LHCN-M2 (cell line): ENCODE data around the gene JAKMIP2. TPM values are rescaled to one million over a fixed set of nuclear protein-coding genes. Genes with fewer than 3 reads are reported as not detected.
"Not testable (repeated sequence)": the region's sequence is repeated elsewhere in the genome, so short reads cannot be mapped to it uniquely, and the experiment has no call there.

ENCODE experiments used
- DNase-seq: peaks from one replicate; pipeline ENCODE4 v3.0.0-alpha.2; 2012; ENCODE audit warnings: low read depth
- total RNA-seq: library from RNA; depleted of rRNA; stranded (reverse); fragments of >200 nt; gene quantifications from 2 replicates; pipeline ENCODE4 v1.2.3, GENCODE V29; 2014

JAKMIP2 gene
- total RNA-seq, 1 experiment from 2014 or later, result 0.52 TPM

DNA sequence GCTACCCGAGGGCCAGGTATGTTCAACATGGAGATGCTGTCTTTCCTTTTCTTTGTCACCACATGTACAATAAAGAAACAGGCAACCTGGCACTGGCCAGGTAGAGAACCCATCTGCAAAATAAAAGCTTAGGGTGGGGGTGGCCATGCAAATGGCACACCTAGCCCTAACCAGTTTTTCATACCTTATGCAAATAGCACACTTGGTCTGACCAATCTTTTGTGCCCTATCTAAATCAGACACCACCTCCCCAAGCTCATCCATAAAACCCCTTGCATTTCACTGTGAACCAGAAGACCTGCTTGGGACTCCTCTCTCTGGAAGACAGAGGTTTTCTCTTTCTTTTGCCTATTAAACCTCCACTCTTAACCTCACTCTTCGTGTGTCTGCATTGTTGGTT, 33.9 kb downstream of the JAKMIP2 start:
- no peak for DNase-seq

DNA sequence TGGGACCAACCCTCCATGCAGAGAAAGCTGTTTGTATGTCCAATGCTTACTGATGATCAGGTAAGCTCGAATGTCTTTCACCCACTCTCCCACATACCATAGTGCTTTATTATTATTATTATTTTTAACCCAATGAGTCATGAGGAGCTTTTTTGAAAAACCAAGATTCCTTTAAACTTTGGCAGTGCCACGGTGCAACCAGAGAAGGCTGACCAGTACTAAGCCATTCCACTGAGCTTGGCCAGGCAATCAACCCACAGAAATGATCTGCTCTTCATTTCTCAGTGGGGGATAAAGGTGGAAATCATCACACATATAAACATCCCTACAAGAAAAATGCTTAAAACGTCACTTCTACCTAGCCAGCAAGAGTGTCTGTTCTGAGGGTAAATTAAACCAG, 35.5 kb downstream of the JAKMIP2 start:
- DNase-seq, result no peak

DNA sequence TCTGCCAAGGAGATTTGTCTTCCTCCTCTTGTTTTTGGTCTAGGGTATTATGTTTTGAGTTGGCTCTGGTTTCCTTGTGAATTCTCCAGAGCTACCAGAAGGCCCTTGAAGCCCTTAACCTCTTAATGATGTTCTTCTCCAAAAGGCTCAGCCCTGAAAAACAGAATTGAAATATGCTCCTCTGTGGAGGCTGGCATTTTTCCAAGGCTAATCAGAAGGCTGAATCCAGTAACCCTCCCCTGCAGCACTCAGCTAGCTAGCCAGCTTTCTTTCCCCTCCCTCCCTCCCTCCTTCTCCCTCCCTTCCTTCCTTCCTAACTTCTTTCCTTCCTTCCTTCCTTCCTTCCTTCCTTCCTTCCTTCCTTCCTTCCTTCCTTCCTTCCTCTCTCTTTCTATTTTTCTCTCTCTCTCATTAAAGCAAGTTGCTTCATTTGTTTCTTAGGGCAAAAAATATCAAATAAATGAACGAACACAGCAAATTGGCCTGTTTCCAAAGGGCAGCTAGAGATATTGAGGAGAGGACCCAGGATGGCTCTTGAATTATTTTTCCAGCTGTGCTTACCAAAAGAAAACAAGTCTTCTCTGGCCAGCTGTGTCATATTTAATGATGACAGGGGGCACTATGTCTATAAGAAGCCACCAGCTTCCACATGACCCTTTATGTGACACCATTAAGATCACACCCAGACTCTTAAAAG, 38.7 kb downstream of the JAKMIP2 start:
- no peak for DNase-seq

DNA sequence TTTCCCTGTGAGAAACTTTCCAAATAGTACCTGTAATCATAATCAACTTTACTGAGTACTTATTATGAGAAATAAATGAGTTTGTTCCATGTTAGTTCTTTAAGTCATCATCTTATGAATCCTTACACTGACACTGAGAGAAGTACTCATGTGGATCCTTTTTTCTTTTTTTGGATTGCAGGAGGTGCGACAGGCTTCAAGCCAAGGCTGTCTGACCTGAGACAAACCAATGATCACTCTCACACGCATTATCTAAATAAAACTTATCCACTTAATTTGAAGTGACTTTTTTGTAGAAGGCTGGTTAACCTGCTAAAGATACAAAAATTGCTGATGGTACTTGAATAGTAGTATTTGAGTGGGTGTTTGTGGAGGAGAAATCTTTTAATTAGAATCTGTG, 39.5 kb downstream of the JAKMIP2 start:
- no peak for DNase-seq

DNA sequence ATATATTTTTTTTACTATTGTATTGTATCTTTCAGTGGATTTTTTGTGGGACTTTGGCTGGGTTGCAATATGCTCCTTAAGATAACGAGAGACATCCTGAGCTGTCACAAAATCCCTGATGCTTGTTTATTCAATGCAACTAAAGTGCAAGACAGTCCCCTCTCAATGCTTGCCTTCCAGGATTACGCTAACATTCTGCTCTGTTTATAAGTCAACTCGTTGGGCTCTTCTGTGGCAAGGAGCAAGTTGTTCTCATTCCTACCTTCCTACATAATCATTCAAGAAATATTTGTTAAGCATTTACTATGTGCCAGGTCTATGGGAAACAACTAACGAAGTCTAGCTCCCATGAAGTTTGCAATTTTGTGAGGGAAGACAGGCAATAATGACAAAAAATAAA, 40.4 kb downstream of the JAKMIP2 start:
- no peak for DNase-seq

DNA sequence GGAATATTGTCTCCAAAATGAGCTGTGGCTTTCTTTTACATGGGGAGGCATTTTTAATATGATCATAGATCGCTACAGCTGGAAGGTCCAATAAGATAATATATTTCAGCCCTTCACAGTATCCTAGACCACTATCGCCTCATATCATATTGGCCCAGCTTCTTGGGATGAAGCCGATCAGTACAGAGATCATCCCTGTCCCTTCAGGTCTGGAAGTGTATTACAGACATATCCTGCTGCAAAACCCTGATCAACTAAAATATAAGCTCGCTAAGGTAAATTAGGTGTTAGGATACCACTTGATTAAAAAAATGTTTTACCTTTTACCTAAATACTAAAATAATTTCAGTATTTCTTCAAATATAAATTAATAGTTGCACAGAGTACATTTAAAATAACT, 41.7 kb downstream of the JAKMIP2 start:
- DNase-seq, result no peak

DNA sequence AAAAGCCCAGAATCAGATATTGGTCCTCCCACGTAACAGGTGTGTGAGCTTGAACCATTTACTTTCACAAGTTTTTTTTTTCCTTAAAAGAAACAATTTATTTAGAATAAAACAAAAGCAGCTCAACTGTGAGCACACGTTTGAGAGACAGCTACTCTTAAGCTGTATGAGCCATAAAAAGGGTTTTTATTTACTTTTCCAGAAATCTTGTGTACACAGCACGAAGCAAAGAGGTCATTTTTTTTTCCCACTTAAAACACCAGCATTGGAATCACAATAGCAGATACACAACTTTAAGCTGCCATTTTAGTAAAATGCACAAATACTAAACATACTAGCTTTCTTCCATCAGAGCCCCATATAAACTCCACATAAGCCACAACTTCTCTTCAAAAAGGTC, 44.6 kb downstream of the JAKMIP2 start:
- no peak for DNase-seq

DNA sequence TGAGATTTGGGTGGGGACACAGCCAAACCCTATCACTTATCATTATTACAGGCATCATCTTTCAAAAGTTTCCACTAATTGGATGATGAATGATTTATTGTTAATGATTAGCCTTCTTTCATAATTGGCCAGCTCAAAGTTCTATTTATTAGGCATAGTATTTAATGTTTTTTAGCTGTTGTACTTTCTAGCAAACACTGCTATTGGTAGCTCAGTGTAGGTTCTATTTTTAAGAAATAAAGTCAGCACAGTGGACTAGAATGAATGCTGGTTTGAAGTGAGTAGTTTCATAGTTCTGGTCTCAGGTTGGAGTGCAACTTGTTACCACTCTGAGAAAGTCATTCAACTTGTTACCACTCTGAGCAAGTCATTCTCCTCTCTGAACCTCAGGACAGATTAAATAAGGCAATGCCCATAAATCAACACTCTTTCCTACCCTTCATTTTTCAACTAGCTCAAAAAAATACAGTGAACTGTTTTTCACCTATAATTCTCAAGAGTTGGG, 46.9 kb downstream of the JAKMIP2 start:
- no peak for DNase-seq

DNA sequence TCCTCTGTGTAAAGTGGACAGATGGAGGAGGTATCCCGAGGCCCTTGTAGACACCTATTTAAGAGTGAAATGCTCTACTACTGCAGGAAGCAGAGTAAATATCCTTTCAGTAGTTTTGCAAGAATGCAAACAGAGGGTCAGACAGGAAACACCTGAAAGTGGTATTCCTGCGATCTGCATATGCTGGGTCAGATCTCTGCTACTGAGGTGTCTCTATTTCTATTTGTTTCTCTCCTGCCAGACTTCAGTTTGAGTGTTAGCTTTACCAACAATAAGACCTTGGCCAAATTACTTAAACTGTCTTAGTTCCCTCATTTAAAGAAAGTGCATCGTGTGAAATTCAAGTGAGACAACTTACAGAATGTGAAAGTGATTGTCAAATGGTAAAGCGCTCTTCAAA, 47.6 kb downstream of the JAKMIP2 start:
- no peak for DNase-seq

DNA sequence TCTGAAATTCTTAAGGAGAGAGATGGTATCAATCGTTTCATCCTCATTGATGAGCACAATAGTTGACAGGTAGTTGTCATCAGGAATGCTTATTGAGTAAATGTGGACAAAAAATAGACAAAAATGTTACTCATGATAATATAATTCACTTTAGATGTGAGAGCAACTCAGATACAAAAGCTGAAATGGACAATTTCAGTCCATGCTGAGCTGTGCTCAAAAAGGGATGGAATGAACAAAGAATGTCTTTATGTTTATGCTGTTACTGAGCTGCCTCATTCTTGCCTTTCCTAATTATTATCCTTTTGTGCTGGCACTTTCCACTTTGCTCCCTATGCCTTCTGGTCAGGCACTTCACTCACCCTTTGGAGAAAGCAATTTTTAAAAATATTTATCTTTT, 49.5 kb downstream of the JAKMIP2 start:
- DNase-seq, result no peak

DNA sequence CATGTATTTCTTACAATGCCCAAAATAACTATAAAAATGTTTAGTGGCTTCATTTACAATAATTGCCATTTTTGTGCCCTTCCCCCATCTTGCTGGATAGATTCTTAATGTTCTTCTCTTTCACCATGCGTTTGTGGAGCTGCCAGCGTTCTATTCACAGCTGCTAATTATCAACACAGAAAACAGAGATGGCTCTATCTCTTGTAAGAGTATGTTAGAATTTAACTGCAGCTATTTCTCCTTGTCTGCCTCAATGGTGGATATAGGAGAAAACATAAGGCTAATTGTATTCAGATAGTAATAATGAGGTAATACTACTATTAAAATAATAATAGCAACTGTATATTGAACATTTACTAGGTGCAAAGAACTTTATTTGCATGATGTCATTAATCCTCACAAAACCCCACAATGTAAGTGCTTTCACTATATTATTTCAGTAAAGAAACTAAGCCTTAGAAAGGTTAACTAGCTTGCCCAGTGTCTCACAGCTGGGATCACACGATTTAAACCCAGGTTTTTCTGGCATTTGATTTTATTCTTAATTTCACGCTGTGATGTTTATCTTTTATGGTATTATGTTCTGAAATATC, 50.1 kb downstream of the JAKMIP2 start:
- no peak for DNase-seq

DNA sequence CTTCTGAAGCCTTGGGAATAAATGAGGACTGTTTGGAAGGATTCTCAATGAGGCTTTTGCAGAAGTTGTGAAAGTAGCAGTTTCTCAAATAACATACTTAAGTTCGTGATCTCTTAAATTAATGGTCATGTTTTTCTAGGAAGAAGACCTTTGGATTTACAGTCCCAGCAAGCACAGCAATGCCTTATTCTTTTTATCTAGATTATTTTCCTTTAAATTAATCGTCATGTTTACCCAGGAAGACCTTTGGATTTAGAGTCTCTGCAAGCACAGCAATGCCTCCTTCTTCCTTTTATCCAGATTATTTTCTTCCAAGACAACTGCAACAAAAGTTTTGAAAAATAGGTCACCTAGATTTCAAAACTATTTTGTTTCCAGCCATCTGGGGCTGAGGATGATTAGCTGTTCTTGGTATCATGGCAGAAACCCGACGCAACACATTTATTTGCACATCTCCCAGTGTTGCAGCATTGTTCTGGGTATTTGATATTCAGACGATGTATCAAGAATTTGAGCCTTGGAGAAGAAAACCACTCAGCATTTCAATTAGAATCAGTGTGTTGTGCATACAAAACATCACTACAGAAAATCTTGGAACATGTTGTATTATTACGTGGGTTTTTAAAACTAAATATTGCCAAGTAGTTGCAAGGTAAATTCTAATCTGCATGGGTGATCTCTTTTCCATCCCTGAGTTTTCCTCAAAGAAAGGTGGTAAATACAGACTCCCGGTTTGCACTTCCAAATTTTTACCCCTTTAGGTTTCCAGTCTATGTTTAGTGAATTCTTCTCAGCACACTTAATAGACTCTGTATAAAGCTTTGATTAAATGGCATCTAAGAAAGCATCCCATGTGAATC, 50.9 kb downstream of the JAKMIP2 start:
- no peak for DNase-seq

DNA sequence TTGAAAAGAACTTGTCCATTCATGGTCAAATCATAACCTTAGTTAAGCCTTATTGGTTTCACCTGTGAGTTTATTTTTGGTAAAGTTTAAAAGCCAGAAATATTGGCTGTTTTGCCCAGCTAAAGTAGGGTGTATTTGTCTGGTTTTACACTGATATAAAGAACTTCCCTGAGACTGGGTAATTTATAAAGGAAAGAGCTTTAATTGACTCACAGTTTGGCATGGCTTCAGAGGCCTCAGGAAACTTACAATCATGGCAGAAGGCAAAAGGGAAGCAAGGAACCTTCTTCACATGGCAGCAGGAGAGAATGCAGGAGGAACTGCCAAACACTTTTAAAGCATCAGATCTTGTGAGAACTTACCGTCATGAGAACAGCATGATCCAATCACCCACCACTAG, 55.3 kb downstream of the JAKMIP2 start:
- no peak for DNase-seq

DNA sequence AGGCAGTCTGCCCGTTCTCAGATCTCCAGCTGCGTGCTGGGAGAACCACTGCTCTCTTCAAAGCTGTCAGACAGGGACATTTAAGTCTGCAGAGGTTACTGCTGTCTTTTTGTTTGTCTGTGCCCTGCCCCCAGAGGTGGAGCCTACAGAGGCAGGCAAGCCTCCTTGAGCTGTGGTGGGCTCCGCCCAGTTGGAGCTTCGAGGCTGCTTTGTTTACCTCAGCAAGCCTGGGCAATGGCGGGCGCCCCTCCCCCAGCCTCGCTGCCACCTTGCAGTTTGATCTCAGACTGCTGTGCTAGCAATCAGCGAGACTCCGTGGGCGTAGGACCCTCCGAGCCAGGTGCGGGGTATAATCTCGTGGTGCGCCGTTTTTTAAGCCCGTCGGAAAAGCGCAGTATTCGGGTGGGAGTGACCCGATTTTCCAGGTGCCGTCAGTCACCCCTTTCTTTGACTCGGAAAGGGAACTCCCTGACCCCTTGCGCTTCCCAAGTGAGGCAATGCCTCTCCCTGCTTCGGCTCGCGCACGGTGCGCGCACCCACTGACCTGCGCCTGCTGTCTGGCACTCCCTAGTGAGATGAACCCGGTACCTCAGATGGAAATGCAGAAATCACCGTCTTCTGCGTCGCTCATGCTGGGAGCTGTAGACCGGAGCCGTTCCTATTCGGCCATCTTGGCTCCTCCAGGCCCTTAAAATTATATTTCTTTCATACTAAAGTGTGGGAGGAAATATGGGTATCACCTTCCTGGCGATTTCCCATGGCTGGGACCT, 61.2 kb downstream of the JAKMIP2 start:
- not testable (repeated sequence) for DNase-seq

DNA sequence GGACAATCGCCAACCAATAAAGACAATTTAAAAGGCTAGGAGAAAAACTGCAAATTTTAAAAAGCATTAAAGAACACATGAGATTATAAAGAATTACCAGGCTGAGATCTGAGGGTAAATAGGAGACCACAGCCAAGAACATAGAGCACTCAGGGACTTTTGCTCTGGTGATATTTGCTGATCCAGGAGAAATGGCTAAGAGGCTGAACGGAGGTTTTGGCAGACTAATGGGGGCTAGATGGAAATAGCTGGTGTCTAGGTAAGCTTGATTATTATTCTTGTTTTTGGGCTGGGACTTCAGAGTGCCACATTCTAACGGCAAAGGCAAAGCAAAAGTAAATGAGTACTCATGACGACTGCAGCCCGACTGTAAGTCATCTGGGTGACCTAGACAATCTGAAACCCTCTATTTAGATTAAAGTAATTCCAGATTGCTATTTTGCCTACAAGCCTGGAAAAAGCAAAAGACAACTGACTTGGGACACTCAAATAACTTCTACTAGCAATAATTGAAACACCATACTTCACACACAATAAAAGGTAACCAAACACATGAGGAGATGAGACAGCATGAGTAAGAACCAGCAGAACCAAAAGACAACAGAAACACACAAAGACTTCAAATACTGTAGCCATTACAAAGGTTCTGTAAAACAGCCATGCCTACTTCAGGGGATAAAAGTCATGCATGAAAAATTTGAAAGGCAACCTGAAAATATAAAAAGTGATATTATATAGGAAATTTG, 68.8 kb downstream of the JAKMIP2 start:
- DNase-seq, result no peak

DNA sequence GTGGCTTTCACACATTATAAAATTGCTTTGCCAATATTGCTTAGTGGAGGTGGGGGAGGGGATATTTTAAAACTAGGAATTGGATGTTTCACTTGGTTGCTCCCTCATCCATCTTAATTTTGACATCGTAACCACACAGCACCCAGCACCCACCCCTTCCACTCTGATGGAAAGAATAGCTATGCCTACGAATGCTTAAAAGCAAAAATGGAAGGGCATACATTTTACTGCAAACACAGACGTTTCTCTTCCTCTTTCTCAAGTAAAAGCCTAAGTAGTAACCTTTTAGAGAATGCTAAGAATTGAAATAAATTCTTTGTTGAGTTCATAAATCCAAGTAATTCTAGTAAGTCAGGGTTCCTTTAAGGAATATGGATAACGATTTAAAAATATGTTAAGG, 69.9 kb downstream of the JAKMIP2 start:
- DNase-seq, result no peak

DNA sequence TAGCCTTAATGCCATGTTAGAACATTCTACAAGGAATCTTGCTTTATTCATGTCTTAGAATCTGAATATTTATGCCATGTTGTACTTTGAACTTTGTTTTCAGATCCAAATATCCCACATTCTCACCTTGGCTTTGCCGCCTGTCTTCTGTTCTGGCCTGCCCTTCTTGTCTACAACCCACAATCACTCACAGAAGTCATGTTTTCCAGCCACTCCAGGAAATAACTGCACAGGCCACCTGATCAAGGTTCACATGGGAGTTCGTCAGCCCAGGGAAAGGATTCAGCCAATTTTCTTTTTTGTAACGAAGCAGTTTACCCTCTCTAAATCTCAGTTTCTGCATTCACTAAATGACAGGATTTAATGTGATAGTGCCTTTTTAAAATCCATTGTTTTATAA, 70.5 kb downstream of the JAKMIP2 start:
- no peak for DNase-seq

DNA sequence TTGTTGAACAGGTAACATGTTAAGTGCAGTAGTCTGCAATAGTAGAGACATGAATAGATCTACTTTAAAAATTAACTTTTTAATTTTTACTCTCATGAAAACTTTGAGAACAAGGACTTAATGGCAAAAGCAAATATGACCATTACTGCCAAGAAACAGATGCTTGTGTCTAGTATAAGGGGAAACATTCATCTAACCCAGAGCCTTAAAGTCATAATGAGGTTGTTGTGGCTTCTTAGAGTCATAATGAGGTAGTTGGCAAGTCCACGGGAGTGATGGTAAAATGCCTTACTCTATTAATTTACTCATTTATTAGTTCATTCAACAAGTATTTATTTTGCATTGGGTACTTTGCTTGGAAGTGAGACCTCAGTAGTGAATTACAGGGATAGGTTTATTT, 71.5 kb downstream of the JAKMIP2 start:
- no peak for DNase-seq

DNA sequence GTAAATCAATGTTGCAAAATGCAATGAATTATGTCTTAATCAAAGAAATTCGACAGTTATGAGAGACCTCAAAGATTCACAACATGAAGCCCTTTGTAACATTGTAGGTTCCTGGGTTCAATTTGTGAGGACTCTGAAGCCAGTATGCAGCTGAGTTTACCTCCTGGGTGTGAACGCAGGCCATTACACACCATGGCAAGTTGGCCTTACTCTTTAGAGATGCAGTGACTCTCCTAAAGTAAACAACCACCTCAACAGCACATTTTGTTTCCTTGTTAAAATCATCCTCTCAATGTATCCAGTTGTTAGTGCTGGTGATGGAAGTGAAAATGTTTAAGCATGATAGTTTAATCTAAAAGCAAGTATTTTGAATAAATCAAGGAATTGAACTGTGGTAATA, 73.8 kb downstream of the JAKMIP2 start:
- DNase-seq, result no peak

DNA sequence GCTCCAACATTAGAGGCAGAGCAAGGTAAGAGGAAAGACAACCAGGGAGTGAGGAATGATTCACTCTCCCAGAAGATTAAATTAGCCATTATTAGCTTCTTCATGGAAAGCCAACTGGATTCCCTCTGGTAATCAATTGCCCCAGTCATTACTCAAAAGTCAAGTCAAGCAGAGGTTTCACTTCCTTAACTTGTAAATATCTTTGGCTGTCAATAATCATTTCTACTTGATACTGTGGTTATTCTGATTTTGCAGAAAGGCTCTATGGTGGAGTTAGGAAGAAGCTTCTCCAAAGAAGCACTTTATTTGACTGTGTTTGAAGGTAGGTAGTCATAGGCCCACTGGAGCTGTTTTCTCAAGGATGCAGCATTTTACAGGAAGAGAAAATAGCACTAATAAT, 78.0 kb downstream of the JAKMIP2 start:
- DNase-seq, result no peak

DNA sequence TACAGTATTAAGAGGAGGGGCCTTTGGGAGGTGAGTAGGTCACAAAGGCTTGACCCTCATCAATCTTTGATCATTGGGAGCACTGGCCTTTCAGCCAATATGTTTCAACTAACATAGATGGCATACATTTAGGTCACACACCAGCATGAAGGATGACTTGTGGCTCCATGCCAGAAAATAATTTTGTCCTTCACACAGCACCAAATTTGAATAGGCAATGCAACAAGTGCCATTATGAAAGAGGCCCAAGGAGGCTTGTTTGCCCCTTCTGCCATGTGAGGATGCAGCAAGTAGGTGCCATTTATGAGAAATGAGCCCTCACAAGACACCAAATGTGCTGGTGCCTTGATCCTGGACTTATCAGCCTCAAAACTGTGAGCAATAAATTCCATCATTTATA, 81.1 kb downstream of the JAKMIP2 start:
- DNase-seq, result no peak
